HEK293T (cell line): ENCODE measurements around the gene MYO7B.

Source experiments
- ARNT ChIP-seq: fragments of 450-650 bp; IDR thresholded peaks from 2 replicates; pipeline ENCODE4 v1.6.1; 2017; ENCODE audit warnings: mild to moderate bottlenecking
- BHLHE40 ChIP-seq: fragments of 450-650 bp; IDR thresholded peaks from 2 replicates; pipeline ENCODE4 v1.6.1; 2016; ENCODE audit warnings: mild to moderate bottlenecking, moderate library complexity, borderline replicate concordance
- CTBP1 ChIP-seq: fragments of 450-650 bp; IDR thresholded peaks from 2 replicates; pipeline ENCODE4 v1.6.1; 2016; ENCODE audit warnings: borderline replicate concordance
- FOXA1 ChIP-seq: fragments of 450-650 bp; IDR thresholded peaks from 2 replicates; pipeline ENCODE4 v1.6.1; 2016; ENCODE audit warnings: mild to moderate bottlenecking
- HDGF ChIP-seq: fragments of 450-650 bp; IDR thresholded peaks from 2 replicates; pipeline ENCODE4 v1.6.1; 2017; ENCODE audit warnings: antibody characterized with exemption, borderline replicate concordance
- PKNOX1 ChIP-seq: fragments of 450-650 bp; IDR thresholded peaks from 2 replicates; pipeline ENCODE4 v1.6.1; 2016
- SP1 ChIP-seq: fragments of 450-650 bp; IDR thresholded peaks from 2 replicates; pipeline ENCODE4 v1.6.1; 2017
- SUZ12 ChIP-seq: fragments of 450-650 bp; IDR thresholded peaks from 2 replicates; pipeline ENCODE4 v1.6.1; 2016; ENCODE audit warnings: mild to moderate bottlenecking
- TARDBP ChIP-seq: fragments of 450-650 bp; IDR thresholded peaks from 2 replicates; pipeline ENCODE4 v1.6.1; 2016
- ZNF384 ChIP-seq: fragments of 450-650 bp; IDR thresholded peaks from 2 replicates; pipeline ENCODE4 v1.6.1; 2016

GRCh38 chr2:127630096-127630863 lies 94.8 kb downstream of the MYO7B start:
- TF ChIP-seq SP1 (no peak), BHLHE40 (no peak), SUZ12 (no peak), FOXA1 (no peak), PKNOX1 (no peak), HDGF (no peak), TARDBP (no peak), CTBP1 (no peak), ARNT (no peak), ZNF384 (no peak)
